Activated T-cell treated with anti-CD3 and anti-CD28 coated beads for 24 hours (primary cell): ENCODE data around the gene NUTM2F.
"Not testable (repeated sequence)": the region's sequence is repeated elsewhere in the genome, so short reads cannot be mapped to it uniquely, and the experiment has no call there.

Experiments
- DNase-seq: peaks from one replicate; pipeline ENCODE4 v3.0.0-alpha.2; 2020; ENCODE audit warnings: low read depth

The NUTM2F gene, protein sequence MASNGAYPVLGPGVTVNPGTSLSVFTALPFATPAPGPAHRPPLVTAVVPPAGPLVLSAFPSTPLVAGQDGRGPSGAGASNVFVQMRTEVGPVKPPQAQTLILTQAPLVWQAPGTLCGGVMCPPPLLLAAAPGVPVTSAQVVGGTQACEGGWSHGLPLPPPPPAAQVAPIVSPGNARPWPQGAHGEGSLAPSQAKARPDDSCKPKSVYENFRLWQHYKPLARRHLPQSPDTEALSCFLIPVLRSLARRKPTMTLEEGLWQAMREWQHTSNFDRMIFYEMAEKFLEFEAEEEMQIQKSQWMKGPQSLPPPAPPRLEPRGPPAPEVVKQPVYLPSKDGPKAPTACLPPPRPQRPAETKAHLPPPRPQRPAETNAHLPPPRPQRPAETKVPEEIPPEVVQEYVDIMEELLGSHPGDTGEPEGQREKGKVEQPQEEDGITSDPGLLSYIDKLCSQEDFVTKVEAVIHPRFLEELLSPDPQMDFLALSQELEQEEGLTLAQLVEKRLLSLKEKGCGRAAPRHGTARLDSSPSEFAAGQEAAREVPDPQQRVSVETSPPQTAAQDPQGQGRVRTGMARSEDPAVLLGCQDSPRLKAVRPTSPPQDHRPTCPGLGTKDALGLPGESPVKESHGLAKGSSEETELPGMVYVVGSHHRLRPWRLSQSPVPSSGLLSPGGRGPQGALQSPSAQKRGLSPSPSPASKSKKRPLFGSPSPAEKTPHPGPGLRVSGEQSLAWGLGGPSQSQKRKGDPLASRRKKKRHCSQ

DNA sequence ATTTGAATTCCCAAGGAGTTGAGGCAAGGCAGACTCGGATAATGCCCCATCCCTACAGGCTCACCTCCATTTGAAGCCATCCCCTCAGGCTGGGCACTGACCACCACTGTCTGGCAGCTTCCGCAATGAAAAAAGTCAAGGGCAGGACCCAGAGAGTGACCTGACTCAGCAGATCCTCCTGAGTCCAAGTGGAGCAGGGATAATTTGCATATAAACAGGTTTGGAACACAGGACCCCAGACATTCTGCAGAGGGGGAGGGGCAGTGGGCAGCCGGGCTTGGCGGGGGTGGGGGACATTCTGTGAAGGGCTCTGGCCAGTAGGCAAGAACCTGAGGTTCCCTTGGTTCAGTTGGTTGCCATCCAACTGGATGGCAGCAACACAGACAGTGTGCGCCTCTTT lies at the start of gene NUTM2F:
Gene NUTM2F, minus strand, starts transcription at position 101 of the 400 bp plus-strand sequence. Its CDS starts 21 bp downstream, at position 80.
- not testable (repeated sequence) for DNase-seq

DNA sequence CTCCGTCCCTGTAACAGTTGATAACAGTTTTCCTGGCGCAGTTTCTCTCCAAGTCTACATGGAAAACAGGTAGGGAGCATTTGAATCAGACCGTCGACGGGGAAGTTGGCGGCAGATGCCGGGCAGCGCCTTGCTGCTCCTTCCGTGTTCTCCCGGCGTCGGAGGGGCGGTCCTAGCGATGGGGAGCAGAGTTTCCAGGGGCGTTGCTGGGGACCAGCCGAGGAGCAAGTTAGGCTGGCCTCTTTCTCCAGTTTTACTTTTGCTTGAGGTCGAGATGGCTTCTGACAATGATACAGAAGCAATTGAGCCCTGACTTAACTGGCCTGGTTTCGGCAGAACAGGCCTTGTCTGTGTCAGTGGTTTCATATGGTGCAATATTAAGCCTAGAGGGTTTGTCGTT lies 46.8 kb upstream of the NUTM2F start:
- DNase-seq: not testable (repeated sequence)

DNA sequence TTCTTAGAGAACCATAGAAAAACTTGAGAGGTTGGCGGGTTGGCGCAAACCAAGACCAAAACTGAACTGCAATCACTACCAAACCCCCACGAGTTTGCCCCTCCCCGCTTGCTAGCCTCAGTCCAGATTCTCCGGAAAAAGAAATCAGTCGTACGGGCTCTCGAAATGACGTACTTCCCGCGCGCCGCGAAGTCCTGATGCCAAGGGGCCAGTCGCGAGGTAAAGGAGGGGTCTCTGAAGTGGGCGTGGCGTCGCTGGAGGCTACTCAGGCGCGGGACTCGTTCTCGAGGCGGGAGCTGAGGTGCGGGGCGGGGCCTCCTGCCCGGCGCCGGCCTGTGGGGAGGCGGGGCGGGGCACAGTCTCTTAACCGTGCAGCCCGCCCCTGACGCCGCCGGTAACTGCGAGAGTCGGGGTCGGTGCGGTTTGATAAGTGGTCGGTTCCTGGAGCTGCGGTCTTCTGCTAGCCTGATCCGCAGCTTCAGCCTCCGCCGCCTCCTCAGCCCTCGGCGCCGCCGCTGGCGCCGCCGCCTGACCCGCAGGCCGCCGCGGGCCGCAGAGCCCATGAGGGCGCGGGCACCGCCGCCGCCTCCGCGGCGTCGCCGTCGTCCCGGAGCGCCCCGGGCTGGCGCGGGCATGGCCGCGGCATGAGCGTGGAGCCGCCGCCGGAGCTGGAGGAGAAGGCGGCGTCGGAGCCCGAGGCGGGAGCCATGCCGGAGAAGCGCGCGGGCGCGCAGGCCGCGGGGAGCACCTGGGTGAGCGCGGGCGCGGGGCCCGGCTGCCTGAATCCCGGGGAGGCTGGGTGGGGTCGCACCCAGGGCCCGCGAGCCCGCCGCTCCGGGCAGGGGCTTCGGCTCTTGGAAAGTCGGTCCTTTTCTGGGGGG lies 46.0 kb upstream of the NUTM2F start:
- DNase-seq: peak; percentile 85

DNA sequence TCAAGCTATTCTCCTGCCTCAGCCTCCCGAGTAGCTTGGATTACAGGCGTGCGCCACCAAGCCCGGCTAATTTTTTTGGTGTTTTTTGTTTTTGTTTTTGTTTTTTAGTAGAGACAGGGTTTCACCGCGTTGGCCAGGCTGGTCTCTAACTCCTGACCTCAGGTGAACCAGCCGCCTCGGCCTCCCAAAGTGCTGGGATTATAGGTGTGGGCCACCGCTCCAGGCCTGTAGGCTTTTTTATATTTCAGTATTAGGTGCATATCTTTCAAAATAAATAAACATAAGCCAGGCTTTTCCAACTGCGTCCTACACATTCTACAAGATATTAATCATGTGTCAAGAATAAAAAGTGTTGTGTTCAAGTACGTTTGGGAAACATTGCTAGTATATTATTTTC lies 45.3 kb upstream of the NUTM2F start:
- not testable (repeated sequence) for DNase-seq

DNA sequence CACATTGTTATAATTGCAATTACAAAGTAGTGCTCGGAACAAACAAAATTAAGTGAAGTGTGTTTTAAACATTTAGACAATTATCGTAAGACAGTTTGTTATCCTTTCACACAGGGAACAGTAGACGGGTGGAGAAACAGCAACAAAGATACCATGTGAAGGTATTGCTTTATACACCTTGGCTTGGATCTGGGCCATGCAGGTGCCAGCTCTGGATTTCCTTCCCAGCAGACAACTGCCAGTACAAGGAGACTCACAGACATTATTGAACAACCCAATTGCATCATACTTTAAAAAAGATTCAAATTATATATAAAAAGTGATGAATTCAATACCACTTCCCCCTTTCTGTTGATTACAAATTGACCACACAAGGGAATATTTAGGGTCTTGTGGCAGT lies 41.8 kb upstream of the NUTM2F start:
- not testable (repeated sequence) for DNase-seq

DNA sequence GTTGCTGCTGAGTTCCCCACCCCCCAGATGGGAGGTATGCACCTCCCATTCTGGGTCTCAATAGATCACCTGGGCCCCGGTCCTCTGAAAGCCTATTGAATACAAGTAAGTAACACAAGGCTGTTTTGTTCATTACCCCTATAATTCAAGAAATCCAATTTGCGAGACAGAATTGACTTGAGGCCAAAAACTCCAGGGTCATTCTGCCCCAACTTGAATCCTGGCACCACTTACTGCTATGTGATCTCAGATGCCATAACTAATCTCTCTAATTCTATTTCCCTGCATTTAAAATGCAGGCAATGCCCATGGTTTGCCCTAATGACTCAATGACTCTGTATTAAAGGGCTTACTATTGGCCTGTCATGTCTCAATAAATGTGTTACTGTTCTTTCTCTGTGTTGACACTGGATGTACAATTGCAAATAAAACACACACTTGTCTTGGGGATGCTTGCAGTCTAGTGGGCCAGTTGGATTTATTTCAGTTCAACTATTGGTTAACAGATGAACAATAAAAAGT lies 35.7 kb upstream of the NUTM2F start:
- not testable (repeated sequence) for DNase-seq

DNA sequence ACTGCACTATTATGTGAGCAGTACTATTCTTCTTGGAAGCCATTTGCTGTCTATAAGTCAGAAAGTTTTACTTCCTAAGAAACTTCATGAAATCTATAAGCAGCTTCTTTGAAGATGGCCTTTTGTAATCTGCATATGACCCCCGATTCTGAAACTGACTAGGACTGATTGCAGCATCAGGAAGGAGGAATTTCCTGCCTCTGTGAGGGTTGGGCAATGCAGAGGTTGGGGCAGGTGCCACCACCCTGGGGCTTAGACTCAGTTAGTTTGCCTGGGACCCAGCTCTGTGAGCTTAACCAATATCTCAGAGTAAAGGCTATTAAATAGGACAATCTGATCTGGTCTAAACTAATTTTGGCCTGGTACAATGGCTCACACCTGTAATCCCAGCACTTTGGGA lies 28.7 kb upstream of the NUTM2F start:
- not testable (repeated sequence) for DNase-seq

DNA sequence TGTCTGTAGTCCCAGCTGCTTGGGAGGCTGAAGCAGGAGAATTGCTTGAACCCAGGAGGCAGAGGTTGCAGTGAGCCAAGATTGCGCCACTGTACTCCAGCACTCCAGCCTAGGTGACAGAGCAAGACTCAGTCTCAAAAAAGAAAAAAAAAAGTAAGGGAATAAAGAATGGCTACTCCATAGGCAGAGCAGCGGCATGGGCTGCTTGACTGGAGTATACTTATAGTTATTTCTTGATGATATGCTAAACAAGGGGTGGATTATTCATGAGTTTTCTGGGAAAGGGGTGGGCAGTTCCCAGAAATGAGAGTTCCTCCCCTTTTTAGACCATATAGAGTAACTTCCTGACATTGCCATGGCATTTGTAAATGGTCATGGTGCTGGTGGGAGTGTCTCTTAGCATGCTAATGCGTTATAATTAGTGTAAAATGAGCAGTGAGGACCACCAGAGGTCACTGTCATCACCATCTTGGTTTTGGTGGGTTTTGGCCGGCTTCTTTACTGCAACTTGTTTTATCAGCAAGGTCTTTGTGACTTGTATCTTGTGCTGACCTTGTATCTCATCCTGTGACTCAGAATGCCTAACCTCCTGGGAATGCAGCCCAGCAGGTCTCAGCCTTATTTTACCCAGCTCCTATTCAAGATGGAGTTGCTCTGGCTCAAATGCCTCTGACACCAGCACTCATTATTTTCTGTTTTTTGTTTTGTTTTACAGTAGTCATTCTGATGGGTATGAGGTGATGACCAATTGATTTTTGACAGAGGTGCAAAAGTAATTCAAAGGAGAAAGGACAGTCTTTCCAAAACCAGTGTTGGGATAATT lies 23.7 kb upstream of the NUTM2F start:
- not testable (repeated sequence) for DNase-seq

DNA sequence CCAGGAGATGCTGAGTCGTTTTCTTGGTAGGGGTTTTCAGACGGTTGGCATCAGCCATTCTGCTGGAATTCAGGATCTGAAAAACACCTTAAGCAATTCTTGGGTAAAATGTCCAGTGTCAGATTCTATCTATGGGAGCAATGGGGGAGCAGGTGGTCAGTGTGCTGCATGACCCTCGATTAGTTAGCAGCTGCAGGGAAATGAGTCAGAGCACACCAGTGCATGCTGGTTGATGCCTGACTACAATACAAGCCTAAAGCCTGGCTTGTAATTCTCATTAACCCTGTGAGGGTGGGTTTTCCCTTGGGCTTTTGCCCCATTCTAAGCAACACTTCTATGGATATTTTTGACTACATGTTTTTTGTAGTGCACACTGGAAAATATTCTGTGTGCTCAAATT lies 20.3 kb upstream of the NUTM2F start:
- not testable (repeated sequence) for DNase-seq

DNA sequence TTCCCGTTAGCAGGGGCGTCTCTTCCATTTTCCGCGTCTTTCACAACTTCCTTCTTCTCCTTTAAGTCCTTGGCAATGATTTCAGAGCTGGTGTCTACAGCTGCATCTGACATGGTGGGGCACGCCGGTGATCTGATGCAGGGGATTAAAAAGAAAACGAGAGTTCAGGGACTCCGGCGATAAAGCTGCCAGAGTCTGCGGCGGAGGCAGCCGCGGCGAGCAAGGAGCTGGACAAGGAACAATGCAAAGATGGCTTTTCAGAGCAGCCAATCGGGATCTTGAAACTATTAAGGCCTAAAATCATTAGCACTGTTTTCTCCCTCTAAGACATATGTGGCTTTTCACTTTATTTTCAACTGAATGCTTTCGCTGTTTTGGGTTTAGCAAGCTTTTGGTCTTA lies 19.0 kb upstream of the NUTM2F start:
- DNase-seq: not testable (repeated sequence)

DNA sequence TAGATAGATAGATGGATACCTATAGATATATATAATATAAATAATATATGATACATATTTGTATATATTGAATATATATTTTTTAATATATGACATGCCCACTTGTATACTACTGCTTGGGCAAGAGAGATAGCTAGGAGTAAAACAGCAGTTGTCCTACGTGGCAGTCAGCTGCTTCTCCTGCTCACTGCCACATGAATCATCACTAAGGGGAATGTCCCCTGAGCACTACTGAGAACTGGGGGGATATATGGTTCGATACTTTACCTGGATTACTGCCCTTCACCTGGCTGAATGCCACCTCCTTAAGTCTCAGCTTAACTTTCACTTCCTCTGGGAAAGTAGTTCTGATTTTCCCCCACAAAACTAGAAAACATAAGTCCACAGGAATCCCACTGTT lies 13.3 kb upstream of the NUTM2F start:
- not testable (repeated sequence) for DNase-seq

DNA sequence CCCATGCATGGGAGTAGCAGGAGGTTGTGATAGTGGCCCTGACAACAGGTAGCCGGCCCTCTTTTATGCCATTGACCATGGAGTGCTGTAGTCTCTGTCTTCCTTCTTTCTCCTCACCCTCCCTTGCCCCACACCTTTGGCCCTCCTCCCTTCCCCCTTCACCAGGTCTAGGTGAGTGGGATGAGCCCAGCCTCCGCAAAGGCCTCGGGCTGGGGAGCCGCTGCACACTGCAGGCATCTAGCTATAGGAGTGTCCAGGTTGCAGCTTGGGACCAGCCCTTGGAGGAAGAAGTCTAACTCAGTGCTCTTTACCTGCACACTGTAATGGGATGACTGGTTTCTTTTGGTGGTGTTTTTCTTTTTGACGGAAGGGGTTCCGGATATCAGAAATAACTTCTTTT lies 12.3 kb upstream of the NUTM2F start:
- not testable (repeated sequence) for DNase-seq

DNA sequence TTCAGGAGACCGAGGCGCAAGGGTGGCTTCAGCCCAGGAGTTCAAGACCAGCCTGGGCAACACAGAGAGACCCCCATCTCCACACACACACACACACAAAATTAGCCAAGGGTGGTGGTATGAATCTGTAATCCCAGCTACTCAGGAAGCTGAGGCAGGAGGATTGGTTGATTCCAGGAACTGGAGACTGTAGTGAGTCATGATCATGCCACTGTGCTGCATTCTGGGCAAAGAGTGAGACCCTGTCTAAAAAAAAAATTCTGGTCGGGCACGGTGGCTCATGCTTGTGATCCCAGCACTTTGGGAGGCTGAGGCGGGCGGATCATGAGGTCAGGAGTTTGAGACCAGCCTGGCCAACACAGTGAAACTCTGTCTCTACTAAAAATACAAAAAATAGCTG lies 11.2 kb upstream of the NUTM2F start:
- DNase-seq: not testable (repeated sequence)

DNA sequence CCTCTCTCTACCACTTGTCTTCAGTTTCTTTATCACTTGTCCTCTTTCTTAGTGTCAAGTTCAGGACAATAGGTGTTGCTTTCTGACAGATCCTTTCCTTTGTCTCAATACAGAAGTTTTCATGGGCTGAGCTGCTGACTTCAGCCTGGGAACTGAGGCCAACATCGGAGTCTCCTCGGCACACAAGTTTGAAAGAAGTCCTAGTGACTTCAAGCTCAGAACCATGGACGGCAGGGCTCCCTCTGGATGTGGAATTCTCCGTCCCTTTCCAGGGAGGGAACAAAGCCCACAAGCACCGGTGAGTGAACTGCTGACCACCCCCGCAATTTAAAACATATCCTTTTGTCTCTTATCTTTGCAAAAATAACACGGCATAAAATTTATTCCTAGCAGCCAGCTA lies 10.3 kb upstream of the NUTM2F start:
- not testable (repeated sequence) for DNase-seq

DNA sequence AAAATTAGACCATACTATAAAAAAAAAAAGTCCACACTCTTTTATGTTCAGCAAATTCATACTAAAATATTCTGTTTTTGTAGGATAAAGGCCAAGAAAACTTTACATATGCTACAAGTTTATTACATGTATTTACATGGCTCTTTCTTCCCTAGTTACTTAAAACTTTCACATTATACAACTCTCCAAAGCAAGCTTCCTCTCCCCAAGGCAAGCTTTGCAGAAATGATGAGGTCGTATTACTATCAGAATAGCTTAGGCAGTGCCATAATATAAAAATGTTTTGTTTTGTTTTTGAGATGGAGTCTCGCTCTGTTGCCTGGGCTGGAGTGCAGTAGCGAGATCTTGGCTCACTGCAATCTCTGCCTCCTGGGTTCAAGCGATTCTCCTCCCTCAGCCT lies 8.0 kb upstream of the NUTM2F start:
- not testable (repeated sequence) for DNase-seq

DNA sequence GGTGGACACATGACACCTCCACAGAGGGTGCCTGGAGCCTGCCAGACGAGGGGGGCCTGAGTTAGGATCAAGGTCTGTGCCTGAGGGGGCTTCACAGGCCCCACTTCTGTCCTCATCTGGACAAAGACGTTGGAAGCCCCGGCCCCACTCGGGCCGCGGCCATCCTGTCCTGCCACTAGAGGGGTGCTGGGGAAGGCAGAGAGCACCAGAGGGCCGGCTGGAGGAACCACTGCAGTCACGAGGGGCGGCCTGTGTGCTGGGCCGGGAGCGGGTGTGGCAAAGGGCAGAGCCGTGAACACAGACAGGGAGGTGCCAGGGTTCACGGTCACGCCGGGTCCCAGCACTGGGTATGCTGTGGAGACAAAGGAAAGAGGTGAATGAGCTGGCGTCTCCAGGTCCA lies 2.9 kb downstream of the NUTM2F start:
- not testable (repeated sequence) for DNase-seq

DNA sequence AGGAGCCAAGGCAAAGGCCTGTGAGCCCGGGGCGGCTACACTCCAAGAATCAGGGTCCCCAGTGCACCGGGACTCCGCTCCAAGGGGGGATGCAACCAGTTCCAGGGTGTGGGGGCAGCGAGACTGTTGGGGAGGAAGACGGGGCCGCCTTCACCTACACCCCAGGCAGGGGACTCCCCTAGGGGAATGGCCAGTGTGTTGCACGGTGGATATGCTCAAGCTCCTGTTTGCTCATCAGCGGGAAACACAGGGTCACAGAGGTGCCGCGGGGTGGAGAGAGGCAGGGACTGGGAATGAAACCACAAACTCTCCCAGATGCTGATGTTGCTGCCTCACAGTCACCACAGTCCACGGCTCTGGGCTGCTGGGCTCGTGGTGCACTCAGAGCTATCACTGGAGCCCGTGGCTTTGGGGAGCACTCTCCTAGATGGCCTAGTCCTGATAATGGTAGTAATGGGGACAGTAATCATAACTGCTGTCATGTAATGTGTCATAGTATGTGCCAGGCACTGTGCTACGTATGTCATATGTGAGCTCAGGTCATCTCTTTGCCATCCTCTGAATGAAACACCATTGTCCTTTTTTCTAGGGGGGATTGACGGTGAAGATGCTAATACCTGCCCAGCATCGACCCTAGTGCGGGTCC lies 5.2 kb downstream of the NUTM2F start:
- DNase-seq: not testable (repeated sequence)

DNA sequence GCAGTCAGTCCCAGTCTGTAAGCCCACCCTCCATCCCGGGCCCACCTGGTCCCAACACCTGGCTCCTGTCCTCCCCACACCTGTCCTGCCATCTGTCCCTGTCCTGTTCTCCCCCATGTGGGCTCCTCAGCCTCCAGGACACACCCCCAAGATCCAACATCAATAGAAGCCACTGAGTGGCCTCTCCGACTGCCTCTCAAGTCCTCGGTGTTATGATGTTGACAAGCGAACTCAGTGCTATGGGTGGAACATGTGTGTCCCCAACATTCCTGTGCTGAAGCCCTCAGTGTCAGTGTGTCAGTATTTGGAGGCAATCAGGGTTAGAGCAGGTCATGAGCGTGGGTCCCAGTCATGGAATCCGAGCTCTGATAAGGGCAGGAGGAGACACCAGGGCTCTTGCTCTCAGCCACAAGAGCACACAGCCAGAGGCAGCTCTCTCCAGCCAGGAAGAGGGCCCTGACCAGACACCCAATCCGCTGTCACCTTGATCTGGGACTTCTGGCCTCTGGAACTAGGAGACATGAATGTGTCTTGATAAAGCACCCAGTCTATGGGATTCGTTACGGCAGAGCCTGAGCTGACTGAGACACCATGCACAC lies 6.0 kb downstream of the NUTM2F start:
- DNase-seq: not testable (repeated sequence)

DNA sequence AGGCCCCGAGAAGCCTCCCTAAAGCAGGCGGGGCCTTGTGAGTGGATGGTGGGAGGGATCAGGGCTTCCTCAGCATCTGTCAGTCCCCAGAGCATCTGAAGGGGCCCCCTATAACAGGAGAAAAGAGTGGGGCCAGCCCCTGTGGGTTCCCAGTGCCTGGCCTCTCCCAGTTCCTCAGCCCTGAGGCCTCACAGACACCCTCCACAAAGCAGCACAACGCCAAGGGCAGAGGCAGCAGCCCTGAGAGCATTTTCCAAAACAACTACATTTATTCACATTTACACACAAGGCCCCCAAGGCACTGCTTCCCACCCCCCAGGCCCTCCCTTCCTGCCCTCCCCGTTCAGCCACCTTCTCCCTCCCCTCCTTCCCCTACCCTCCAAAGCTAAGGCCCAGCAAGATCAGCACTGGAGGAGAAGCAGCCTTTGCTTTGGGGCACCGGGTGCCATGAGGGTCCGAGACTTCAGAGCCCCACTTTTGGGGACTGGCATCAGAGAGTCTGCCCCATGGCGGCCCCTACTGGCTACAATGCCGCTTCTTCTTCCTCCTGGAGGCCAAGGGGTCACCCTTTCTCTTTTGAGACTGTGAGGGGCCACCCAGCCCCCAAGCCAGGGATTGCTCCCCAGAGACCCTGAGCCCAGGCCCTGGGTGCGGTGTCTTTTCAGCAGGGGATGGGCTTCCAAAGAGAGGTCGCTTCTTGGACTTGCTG lies 10.3 kb downstream of the NUTM2F start:
- not testable (repeated sequence) for DNase-seq
